Kidney epithelial cell (primary cell): ENCODE results near the gene SNAPC1. TPM values are rescaled to one million over a fixed set of nuclear protein-coding genes. Genes with fewer than 3 reads are reported as not detected.

ENCODE experiments used
- DNase-seq: peaks from one replicate; pipeline ENCODE4 v3.0.0-alpha.2; 2010; ENCODE audit warnings: low read depth
- H3K27me3 ChIP-seq: 2 replicates; pipeline ENCODE4 v1.6.0; 2011; ENCODE audit warnings: low read length; ENCODE audit not compliant: control insufficient read depth, insufficient read depth
- H3K36me3 ChIP-seq: 2 replicates; pipeline ENCODE4 v1.5.1; 2011; ENCODE audit warnings: low read length; ENCODE audit not compliant: control insufficient read depth, insufficient read depth
- H3K4me3 ChIP-seq: 2 replicates; pipeline ENCODE4 v1.5.1; 2011; ENCODE audit warnings: low read depth, mild to moderate bottlenecking, control low read depth, low read length
- total RNA-seq: library from RNA; depleted of rRNA; stranded (reverse); fragments of >200 nt; gene quantifications from 2 replicates; pipeline ENCODE4 v1.2.3, GENCODE V29; 2015
- TF ChIP-seq, protein P1 (sequence below): IDR thresholded peaks from 2 replicates; pipeline ENCODE4 v1.5.1; 2011; ENCODE audit warnings: mild to moderate bottlenecking, moderate library complexity, low read length, control low read depth, inconsistent platforms; ENCODE audit not compliant: insufficient read depth, poor library complexity, severe bottlenecking

Gene SNAPC1
- total RNA-seq, 1 donor from 2014 or later: 16.1 TPM

DNA sequence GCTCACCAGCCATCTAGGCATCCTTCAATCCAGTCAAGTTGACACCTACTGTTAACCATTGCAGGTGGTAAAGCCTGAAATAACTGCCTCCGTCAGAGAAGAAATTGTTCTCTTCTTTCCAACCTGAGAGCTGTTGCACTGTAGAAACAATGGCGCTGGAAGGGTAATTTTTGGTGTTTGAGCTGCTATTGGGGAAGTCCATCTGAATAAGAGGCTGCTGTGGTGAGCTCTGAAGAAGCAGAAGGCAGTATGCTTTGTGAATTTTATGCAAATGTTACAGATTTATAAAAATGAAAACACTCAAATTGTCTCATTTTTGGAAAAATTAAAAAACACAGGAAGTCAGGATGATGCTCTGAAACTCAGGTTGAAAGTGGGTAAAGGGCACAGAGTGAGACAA is 60.2 kb downstream of the SNAPC1 start:
- Histone ChIP-seq H3K27me3 (no peaks in the 10 kb centered on the region), H3K36me3 (no peaks in the 10 kb centered on the region), H3K4me3 (no peak overlapping the region)
- DNase-seq: no peak
- TF ChIP-seq, protein P1, sequence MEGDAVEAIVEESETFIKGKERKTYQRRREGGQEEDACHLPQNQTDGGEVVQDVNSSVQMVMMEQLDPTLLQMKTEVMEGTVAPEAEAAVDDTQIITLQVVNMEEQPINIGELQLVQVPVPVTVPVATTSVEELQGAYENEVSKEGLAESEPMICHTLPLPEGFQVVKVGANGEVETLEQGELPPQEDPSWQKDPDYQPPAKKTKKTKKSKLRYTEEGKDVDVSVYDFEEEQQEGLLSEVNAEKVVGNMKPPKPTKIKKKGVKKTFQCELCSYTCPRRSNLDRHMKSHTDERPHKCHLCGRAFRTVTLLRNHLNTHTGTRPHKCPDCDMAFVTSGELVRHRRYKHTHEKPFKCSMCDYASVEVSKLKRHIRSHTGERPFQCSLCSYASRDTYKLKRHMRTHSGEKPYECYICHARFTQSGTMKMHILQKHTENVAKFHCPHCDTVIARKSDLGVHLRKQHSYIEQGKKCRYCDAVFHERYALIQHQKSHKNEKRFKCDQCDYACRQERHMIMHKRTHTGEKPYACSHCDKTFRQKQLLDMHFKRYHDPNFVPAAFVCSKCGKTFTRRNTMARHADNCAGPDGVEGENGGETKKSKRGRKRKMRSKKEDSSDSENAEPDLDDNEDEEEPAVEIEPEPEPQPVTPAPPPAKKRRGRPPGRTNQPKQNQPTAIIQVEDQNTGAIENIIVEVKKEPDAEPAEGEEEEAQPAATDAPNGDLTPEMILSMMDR: no peak

DNA sequence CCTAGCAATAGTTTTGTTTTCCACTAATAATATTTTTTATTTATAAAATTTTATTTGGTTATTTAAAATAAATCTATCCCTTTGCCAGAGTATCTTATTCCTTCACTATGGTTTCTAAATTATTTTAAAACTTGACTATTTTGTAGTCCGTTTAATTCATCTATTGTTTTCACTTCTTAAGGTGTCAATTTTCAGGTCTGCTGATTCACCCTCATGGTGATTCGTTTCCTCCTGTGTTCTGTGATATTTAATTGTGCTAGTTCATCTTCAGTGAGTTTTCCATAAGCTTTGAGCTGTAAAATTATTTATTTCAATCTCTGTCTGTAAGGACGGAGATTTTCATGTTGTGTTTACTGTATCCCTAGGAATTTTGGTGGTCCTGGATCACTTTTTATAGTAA is 70.6 kb downstream of the SNAPC1 start:
- Histone ChIP-seq H3K4me3 (no peak overlapping the region), H3K36me3 (no peaks in the 10 kb centered on the region), H3K27me3 (no peaks in the 10 kb centered on the region)
- no peak for DNase-seq
- TF ChIP-seq, protein P1: no peak

DNA sequence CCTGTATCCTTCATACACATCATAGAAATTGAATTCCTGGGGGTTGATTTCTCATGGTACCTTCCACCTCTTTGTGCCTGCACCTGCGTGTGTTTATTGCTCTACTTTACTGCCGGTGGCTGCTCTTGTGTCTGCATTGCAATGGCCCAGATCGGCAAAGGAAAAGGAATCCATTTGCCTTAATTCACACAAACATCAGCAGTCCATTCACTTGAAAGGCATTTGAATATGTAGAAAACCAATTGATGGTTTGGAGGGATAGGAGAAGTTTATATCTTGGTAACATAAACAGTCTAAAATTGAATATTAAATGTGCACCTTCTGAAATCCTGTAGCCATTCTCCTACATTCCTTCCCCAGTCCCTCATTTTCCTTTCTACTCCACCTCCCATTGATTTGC is 74.0 kb downstream of the SNAPC1 start:
- TF ChIP-seq, protein P1: no peak
- Histone ChIP-seq H3K4me3 (no peak overlapping the region), H3K36me3 (no peaks in the 10 kb centered on the region), H3K27me3 (no peaks in the 10 kb centered on the region)
- DNase-seq: no peak

DNA sequence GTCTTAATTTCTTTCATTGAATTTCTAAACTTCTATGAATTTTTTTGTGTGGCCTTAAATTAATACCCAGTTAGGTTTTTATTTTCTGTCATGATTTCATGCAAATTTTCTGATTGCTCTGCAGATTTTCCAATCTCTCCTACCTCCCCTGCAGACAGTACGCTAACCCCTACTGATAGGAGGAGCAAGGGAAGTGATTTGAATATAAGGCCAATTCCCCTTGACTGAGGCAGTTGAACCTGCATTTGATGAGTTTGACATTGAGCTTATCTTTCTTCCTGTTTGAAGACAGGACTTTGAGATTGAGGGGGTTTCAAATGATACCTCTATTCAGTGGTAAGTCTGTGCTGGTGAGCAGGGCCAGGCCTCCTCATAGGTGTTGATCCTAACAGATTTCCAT is 74.6 kb downstream of the SNAPC1 start:
- Histone ChIP-seq H3K27me3 (no peaks in the 10 kb centered on the region), H3K4me3 (no peak overlapping the region), H3K36me3 (no peaks in the 10 kb centered on the region)
- TF ChIP-seq, protein P1: no peak
- no peak for DNase-seq

DNA sequence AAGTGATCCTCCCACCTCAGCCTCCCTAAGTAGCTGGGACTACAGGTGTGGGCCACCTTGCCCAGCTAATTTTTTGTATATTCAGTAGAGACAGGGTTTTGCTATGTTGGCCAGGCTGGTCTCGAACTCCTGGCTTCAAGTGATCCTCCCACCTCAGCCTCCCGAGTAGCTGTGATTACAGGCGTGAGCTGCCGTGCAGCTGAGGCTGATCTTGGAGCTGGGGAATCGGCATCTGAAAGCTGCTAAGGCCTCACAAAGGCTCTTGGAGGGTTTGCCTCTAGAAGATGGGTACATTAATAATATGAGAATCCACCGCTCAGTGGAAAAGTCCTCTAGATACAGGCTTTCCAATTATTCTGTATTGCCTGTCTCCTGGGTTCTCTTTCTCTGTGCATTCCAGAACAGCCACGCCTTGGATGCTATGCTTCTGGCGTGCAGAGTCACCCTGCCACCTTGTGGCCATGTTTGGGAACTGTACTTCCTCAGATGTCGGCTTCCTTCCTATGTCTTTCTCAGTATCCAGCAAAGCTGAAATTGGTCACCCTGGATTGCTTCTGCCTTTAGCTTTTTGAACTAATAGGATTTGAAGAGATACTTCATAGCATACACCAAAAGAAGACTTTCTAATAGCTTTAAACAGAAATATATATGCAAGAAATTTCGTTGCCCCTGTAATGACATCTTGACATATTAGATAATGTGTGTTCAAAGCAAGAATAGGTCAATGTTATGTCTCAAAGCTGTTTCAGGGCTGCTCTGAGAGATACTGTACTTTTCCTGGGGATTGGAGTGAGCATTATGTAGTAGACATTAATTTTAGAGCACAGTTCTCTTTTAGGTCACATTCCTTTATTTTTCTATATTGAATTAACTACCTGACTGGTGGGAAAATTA is 75.4 kb downstream of the SNAPC1 start:
- DNase-seq: peak; percentile 23
- TF ChIP-seq, protein P1: peak; percentile 91
- Histone ChIP-seq H3K27me3 (no peaks in the 10 kb centered on the region), H3K36me3 (no peaks in the 10 kb centered on the region), H3K4me3 (no peak overlapping the region)

DNA sequence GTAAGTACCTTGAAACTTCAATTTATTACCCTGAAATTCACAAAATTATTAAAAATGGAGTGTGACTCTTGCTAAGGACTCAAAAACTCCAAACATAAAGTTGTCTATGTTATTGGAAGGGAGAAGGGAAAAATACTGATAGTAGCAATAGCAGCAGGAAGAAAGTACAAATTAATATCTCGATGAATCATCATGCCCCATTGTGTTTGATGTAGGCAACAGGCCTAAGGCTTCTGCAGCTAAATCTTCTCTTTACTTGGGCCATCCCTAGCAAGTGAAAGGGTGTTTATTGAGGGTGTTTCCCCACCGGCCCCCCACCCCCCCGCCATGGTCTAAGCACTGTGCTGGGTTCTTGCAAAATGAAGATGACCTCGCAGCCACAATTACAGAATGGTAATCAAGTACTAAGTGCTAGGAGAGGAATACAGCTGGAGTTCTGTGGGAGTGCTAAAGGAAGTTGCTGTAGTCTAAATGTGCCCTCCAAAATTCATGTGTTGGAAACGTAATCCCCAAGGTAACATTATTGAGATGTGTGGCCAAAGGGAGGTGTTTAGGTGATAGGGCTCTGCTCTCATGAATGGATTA is 76.5 kb downstream of the SNAPC1 start:
- no peak overlapping the region for H3K4me3 ChIP-seq
- TF ChIP-seq, protein P1: no peak
- no peaks in the 10 kb centered on the region for H3K36me3 ChIP-seq
- no peaks in the 10 kb centered on the region for H3K27me3 ChIP-seq
- DNase-seq: no peak
